HG03442 (cell line): ENCODE measurements around the gene SHB.
"Not testable (repeated sequence)": the region's sequence is repeated elsewhere in the genome, so short reads cannot be mapped to it uniquely, and the experiment has no call there.

Experiments used
- ATAC-seq: cut with Tn5 transposase; IDR thresholded peaks from one replicate; pipeline ENCODE4 v1.9.1; 2021; ENCODE audit warnings: mild to moderate bottlenecking, moderate library complexity; ENCODE audit not compliant: unreplicated experiment

The SHB gene

DNA sequence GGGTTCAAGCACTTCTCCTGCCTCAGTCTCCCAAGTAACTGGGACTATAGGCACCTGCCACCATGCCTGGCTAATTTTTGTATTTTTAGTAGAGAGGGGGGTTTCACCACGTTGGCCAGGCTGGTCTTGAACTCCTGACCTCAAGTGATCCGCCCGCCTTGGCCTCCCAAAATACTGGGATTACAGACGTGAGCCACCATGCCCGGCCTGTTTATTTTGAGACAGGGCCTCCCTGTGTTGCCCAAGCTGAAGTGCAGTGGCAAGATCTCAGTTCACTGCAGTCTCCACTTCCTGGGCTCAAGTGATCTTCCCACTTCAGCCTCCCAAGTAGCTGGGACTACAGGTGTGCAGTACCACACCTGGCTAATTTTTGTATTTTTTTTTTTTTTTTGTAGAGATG lies 159.2 kb downstream of the SHB start:
- not testable (repeated sequence) for ATAC-seq

DNA sequence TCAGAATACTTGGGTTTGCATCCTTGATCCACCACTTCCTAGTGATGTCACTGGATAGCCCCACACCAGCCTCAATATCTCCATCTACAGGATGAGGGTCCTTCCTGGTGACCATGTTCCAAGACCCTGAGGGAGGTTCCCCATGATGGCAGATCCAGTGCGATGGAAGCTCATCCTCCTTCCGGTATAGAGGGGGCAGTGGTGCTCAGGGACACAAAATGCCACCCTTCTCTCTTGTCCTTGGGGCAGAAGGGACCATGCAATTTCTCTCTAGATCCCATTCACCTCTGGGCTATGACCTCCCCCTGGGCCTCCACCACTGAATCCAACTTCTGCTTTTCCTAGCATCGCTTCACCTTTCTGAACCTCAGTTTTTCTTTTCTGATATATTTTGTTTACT lies 159.7 kb downstream of the SHB start:
- no peak for ATAC-seq

GRCh38 chr9:37908698-37909186 lies 160.3 kb downstream of the SHB start:
- ATAC-seq: no peak

- ATAC-seq: no peak
These were observed 160.7 kb downstream of the SHB start for GRCh38 chr9:37908283-37908682.

DNA sequence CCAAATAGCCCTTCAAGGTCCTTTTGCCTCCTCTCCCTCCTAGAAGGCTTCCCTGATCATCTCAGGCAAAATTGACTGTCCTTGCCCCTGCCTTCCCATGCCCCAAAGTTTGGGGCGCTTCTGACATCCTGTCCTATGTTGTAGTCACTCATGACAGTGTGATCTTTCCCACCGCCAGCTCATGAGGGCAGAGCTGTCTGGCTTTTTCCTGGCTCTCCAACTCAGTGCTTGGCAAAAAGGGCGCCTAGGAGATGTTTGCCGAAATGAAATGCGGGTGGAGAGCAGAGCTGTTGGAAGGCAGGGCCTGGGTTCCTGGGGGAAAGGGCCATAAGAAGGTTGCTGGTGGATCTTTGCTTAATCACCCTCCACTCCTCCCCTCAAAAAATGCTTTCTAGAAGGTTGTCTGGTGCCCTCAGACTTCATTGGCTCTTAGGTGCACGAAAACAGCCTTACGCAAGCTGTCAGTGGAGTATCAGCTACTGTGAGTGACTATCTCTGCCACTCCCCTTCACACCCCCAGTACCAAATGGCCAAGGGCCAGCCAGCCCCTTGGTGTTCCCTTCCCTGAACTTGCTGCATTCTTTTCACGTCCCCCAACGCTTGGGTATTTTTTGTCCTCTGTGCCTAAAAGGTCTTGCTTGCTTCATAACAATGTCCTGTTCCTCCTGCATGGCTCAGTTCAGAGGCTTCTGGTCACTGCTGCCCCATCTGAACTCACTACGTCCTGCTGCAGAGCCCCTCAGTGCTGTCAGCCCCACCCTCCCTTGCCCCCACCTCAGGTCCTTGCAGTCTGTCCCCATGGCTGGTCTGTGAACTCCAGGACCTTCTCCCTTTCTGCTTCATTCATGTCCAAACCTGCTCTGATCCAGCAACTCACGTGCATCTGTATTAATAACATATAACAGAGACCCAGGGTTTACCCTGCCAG lies 162.5 kb downstream of the SHB start:
- no peak for ATAC-seq

GRCh38 chr9:37905776-37906175 lies 163.3 kb downstream of the SHB start:
- ATAC-seq: no peak

DNA sequence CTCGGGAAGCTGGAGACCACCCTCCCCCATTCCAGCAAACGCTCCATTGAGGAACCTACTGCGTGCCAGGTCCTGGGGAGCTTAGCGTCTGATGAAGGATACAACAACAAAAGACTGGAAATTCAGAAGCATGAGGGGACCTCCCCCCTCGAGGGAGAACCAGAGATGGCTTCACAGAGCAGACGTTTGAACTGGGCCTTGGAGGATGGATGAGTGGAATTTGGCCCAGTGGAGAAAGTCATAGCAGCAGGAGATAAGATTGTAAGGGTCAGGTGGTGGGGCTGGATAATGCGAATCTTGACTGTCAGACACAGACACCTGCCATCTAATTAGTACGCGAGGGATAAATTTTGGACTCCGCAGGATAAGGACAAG lies 163.9 kb downstream of the SHB start:
- ATAC-seq: no peak

- no peak for ATAC-seq
These were observed 164.4 kb downstream of the SHB start for GRCh38 chr9:37904445-37905130.

DNA sequence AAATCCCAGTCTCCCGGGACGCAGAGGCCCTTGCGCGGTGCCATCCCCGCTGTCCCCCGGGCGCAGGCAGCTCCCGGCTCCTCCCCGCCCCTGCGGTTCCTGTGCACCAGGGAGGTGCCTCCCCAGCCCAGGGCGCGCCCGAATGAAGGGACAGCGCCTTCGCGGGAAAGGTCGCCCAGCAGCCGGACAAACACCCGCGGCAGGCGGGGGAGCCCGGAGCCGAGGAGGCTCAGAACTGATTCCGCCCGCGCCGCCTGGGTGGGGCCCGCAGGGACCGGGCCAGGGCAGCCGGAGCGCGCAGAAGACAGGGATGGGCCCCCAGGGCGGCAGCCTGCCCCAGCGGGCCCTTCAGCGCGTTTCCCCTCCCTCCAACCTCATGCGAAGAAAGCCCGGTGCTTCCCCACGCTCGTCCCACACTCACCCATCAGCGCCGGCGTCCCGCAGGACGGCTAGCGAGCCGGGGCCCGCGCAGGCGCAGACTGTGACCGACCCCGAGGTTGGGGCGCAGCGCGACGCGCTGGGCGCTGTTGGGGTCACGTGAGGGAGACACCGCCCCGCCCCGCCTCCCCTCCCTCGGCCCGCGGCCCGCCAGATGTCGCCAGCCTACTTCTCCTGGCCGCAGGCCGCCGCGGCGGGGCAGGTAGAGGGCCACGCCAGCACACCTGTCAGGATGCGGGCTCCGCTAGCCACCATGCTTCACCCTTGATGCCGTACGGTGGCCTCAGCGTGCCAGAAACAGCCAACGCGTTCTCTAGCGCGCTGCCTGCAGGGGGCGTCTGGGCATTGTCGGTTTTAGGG lies 165.2 kb downstream of the SHB start, which contains the start of gene SLC25A51:
Gene SLC25A51 (minus strand): TSS at position 481 of the 798 bp plus-strand sequence. CDS start 15,577 bp downstream, outside the sequence.
- peak; percentile 77 for ATAC-seq

DNA sequence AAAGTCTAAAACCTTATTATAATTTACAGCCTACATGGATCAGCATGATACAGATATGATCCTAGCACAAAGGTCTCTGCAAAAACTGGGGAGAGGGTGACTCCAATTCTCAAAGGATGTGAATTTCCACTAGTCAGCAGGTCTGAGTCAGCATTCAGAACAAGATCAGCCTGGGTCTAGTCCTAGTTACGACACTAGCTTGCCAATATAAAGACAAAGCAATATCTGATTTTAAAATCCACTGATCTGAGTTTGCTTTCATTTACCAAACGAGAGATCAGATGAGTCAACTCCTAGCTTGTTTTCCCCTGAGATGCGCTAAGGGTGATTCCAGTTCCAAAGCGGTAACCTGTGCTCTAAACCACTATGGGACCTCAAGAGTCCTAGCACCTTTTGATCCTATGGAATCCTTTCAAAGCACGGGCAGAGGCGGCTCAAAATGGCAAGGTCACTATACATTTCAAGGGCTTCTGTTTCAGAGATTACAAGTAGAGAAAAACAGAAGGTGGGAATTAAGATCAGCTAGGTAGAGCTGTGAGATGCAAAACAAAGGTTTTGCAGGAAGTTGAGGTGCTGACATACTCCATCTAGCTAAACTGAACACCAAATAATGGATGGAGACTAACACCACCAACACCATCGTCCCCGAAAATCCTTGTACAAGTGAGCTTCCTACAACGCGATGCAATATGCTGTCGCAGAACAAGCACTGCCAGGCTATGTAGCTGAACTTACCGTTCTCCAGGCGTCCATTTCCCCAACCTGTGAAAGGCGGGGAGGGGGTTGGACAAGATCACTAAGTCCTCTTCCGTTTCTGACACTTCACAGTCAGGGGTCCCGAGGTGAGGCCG lies 166.0 kb downstream of the SHB start:
- ATAC-seq: no peak

- no peak for ATAC-seq
These were observed 166.9 kb downstream of the SHB start for GRCh38 chr9:37902131-37902530.

- ATAC-seq: no peak
These were observed 170.0 kb downstream of the SHB start for GRCh38 chr9:37899041-37899440.

- ATAC-seq: no peak
These were observed 171.4 kb downstream of the SHB start for GRCh38 chr9:37897665-37898064.

GRCh38 chr9:37892063-37892462 lies 177.0 kb downstream of the SHB start:
- no peak for ATAC-seq

DNA sequence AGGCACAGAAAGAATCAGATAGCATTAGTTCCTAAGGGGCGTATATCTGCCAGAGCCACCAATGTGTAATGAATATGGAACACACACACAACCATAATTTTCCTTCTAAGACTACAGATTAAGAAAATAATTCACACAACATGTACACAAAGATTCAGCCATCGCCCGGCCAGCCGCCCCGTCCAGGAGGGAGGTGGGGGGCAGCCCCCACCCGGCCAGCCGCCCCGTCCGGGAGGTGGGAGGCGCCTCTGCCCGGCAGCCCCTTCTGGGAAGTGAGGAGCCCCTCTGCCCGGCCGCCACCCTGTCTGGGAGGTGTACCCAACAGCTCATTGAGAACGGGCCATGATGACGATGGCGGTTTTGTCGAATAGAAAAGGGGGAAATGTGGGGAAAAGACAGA lies 178.0 kb downstream of the SHB start:
- ATAC-seq: not testable (repeated sequence)

DNA sequence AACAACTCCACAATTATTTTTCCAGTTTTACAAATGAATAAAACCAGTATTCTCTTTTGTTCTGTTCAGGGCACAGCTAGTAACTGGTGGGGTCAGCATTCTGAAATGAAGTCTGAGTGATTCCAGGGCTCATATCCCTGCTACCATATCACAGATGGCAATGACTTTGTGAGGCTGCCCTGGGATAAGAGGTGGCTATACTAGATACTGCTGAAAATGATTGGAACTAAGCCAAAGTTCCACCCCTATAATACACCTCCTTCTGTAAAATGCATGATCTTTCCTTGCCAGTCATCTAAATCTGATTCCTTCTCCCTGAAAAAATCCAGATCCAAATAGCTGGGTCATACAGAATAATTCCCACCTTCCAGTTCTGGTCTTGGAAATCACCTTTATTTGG lies 179.5 kb downstream of the SHB start:
- ATAC-seq: no peak

DNA sequence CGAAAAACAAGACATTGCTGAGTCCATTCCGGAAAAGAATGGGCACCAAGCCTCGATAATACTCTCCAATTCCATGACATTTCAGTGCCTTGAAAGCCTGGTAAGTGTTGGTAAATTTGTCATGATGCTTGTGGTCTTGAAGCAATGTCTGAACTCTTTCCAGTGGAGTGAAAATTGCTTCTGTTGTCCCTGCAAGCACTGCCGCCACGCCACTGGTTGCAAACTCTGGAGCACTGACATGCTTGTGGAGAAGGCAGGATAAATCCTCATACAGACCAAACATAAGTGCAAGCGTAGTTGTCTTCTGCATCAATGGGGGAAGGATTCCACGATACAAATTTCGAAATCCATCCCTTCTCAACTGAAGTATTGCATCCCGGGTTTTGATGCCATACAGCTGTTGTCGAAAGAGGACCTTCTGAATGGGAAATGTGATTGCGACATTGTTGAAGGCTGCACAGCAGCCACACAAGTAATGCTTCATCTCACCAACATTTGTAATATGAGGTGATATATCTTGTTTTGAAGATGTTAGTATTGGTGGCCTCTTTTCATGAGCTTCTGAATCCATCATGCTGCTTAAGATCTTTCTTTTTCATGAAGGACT lies 180.9 kb downstream of the SHB start:
- not testable (repeated sequence) for ATAC-seq

GRCh38 chr9:37880916-37881479 lies 188.0 kb downstream of the SHB start:
- no peak for ATAC-seq

DNA sequence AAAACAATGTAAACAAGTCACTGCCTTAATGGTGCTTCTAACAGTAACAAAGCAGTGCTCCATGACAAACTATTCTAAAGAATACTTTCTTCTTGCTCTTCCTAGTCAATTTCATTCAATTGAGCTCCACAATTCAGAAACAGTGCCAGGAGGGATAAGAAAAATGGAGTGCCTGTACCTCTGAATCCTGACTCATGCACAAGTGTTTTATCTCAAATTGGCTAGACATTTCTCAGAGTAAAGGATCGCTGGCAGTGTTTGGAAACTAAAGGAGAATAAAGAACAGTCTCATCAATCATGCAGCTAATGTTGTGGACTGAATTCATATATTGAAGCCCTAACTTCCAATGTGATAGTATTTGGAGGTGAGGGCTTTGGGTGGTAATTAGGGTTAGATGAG lies 192.7 kb downstream of the SHB start:
- no peak for ATAC-seq
